ENCODE measurements around the gene SRRM4.

The SRRM4 gene

GRCh38 chr12:119147847-119148448, 166.6 kb downstream of the SRRM4 start:
- no peak overlapping the region for H3K4me3 ChIP-seq (ENCODE audit: low read length)
- TF ChIP-seq CTCF (conservative IDR thresholded peaks at IDR 0.05; ENCODE audit: low read depth, low read length), result no peak
- DNase-seq (ENCODE audit: low read depth), result no peak

GRCh38 chr12:119149270-119149669, 167.9 kb downstream of the SRRM4 start:
- no peak for DNase-seq (ENCODE audit: low read depth)
- no peak for TF ChIP-seq CTCF (conservative IDR thresholded peaks at IDR 0.05; ENCODE audit: low read depth, low read length)
- no peak overlapping the region for H3K4me3 ChIP-seq (ENCODE audit: low read length)

GRCh38 chr12:119151445-119152026, 170.2 kb downstream of the SRRM4 start:
- no peak overlapping the region for H3K4me3 ChIP-seq (ENCODE audit: low read length)
- no peak for DNase-seq (ENCODE audit: low read depth)
- no peak for TF ChIP-seq CTCF (conservative IDR thresholded peaks at IDR 0.05; ENCODE audit: low read depth, low read length)

GRCh38 chr12:119153477-119154434, 172.4 kb downstream of the SRRM4 start:
- no peak for TF ChIP-seq CTCF (conservative IDR thresholded peaks at IDR 0.05; ENCODE audit: low read depth, low read length)
- peak overlapping the region; percentile 26 for H3K4me3 ChIP-seq (ENCODE audit: low read length)
- DNase-seq (ENCODE audit: low read depth), result peak; percentile 52

- TF ChIP-seq CTCF (conservative IDR thresholded peaks at IDR 0.05; ENCODE audit: low read depth, low read length), result no peak
- no peak for DNase-seq (ENCODE audit: low read depth)
These were observed 173.1 kb downstream of the SRRM4 start for GRCh38 chr12:119154435-119154818.

GRCh38 chr12:119156401-119157044, 175.2 kb downstream of the SRRM4 start:
- no peak overlapping the region for H3K4me3 ChIP-seq (ENCODE audit: low read length)
- no peak for DNase-seq (ENCODE audit: low read depth)
- peak; percentile 21 for TF ChIP-seq CTCF (conservative IDR thresholded peaks at IDR 0.05; ENCODE audit: low read depth, low read length)

More at GRCh38 chr12:119154435-119154818, 173.1 kb downstream of the SRRM4 start:
- no peak overlapping the region for H3K4me3 ChIP-seq (ENCODE audit: low read length)
